Stimulated activated effector memory CD8-positive, alpha-beta T cell treated with anti-CD3 and anti-CD28 coated beads, Interleukin-12 subunit alpha, Interleukin-12 subunit beta, amount 100 ng/mL, for 72 hours (primary cell): Measurements from ENCODE around the gene FGD4.

Source experiments
- ATAC-seq: fragments of 150-1000 bp; cut with Tn5 transposase; 2 replicates; pipeline ENCODE4 v1.10.0; 2021
- DNase-seq, 2 donors: peaks; one replicate each; pipeline ENCODE4 v3.0.0; 2021 to 2022; ENCODE audit warnings: low spot score in 2 of 2
- H3K27ac Mint-ChIP-seq: one replicate; pipeline ENCODE4 v1.8.0; 2022; ENCODE audit warnings: mild to moderate bottlenecking, mixed read lengths
- H3K36me3 Mint-ChIP-seq: one replicate; pipeline ENCODE4 v1.8.0; 2022; ENCODE audit warnings: mild to moderate bottlenecking, mixed read lengths
- H3K4me1 Mint-ChIP-seq: one replicate; pipeline ENCODE4 v1.8.0; 2022; ENCODE audit warnings: mixed read lengths
- H3K4me3 Mint-ChIP-seq: one replicate; pipeline ENCODE4 v1.8.0; 2022; ENCODE audit warnings: mild to moderate bottlenecking, mixed read lengths
- H3K9me3 Mint-ChIP-seq: one replicate; pipeline ENCODE4 v1.8.0; 2022; ENCODE audit warnings: mixed read lengths

Gene FGD4

DNA sequence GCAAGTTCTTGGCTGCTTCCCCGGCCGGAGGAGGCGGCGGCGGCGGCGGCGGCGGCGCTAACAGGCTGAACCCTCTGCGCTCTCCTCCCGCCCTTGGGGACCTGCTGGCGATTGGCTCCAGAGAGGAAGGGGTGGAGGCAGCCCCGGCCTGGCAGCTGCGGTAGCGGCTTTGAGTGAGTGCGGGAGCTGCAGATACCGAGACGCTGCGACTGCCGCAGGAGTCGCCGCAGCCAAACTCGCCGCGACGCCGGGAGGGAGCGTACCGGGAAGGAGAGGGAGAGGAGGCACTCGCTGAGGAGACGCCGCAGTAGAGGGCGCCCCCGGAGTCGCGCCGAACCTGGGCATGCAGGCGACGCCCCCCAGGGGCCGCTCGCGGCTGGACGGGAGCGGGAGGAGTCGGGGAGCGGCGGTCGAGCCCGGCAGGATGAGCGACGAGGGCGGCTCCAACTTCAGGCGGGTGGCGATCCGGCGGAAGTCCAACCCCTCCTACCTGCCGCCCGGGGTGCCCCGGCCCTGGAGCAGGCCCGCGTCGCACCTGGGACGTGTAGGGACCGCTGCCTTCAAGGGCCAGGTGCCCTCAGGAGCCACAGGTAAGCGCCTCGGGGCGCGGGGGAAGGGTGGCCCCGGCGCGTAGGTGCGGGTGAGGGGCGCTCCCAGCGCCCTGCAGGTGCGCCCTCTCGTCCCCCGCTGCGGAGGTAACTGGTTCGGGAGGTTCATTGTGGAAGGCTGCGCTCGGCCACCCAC lies at the start of gene FGD4:
TSS of gene FGD4 (plus strand) at position 189 of the 744 bp plus-strand sequence.
- H3K4me3 Mint-ChIP-seq, result peak within 1 kb of the TSS; percentile 83
- DNase-seq (peak; percentile 28 to 63), ATAC-seq (peak; percentile 95)
- H3K4me1 Mint-ChIP-seq, result no peaks in the 10 kb centered on the region
- no peaks in the 10 kb centered on the region for H3K9me3 Mint-ChIP-seq
- H3K27ac Mint-ChIP-seq, result no peak within 1 kb of the TSS
- H3K36me3 Mint-ChIP-seq, result no peaks in the 10 kb centered on the region

DNA sequence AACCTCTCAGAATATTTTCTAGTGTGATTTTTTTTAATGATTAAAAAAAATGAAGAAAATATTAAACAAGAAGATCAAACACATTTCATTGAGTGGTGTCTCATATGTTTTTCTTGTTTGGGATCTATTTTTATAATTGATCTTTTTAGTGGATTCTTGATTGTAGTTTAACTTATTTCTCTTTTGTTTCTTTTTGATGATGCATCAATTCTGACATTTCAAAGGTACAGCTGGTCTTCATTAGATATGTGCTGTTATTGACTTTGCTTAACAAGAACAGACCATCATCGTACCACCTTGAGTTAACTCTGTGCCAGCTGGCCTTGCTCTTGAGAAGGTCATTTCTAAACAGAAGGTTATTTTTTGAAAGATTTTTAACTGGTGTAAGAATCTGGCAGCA lies 45.8 kb upstream of the FGD4 start:
- H3K27ac Mint-ChIP-seq, result no peak overlapping the region
- ATAC-seq (no peak), DNase-seq (no peak)
- H3K4me3 Mint-ChIP-seq, result no peak overlapping the region
- H3K36me3 Mint-ChIP-seq, result no peaks in the 10 kb centered on the region
- no peaks in the 10 kb centered on the region for H3K4me1 Mint-ChIP-seq
- no peaks in the 10 kb centered on the region for H3K9me3 Mint-ChIP-seq

DNA sequence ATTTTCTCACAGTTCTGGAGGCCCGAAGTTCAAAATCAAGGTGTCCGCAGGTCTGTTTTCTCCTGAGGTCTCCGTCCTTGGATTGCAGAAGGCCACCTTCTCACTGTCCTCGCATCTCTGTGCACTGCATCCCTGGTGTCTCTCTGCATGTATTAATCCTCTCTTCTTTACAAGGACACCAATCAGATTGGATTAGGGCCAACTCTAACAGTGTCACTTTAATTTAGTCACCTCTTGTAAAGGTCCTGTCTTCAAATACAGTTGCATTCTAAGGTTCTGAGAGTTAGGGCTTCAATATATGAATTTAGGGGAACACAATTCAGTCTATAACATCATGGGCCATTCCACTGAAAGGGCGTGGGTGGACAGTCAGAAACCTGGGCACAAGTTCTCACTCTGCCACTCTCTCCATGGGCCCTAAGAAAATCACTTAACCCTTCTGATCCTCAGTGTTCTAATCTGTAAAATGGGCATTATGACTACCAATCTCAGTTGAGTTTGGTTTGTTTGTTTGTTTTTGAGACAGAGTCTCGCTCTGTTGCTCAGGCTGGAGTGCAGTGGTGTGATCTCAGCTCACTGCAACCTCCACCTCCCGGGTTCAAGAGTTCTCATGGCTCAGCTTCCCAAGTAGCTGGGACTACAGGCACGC lies 41.6 kb upstream of the FGD4 start:
- H3K27ac Mint-ChIP-seq, result no peak overlapping the region
- no peaks in the 10 kb centered on the region for H3K9me3 Mint-ChIP-seq
- no peak overlapping the region for H3K4me3 Mint-ChIP-seq
- ATAC-seq, result no peak
- DNase-seq, result no peak
- H3K36me3 Mint-ChIP-seq, result no peaks in the 10 kb centered on the region
- no peaks in the 10 kb centered on the region for H3K4me1 Mint-ChIP-seq

DNA sequence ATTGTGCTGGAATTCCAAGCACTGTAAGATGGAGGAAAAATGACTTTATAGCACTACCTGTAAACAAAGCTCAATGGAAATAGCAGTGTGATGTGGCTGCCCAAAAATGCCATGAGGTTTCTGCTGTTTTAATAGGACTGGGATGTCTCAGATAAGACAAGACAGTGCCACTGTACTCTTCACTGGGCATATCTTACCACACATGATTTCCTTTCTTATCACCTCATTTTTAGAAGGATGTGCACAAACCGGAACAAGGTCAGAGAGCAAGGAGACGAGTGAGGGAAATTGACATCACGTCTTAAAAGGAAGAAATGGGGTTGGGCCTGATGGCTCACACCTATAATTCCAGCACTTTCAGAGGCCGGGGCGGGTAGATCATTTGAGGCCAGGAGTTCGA lies 38.4 kb upstream of the FGD4 start:
- H3K36me3 Mint-ChIP-seq, result no peaks in the 10 kb centered on the region
- H3K9me3 Mint-ChIP-seq, result no peaks in the 10 kb centered on the region
- no peaks in the 10 kb centered on the region for H3K4me1 Mint-ChIP-seq
- no peak overlapping the region for H3K4me3 Mint-ChIP-seq
- peak overlapping the region; percentile 32 for H3K27ac Mint-ChIP-seq
- DNase-seq (no peak), ATAC-seq (no peak)

DNA sequence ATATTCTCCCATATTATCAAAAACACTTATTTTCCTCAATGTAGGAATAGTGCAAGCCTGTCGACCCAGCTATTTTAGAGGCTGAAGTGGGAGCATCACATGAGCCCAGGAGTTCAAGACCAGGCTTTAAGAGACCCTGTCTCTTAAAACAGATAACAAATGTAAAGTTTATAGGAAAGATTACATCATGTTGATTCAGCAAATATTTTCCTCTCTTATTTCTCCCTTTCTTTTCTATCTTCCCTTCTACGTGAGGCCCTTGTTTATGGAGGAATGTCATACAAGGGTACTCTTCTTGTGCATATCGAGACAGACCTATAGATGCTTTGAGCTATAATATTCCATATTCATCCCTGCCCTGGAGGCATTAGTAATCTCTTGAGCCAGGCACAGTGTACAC lies 36.5 kb upstream of the FGD4 start:
- H3K4me3 Mint-ChIP-seq, result no peak overlapping the region
- H3K36me3 Mint-ChIP-seq, result no peaks in the 10 kb centered on the region
- no peaks in the 10 kb centered on the region for H3K9me3 Mint-ChIP-seq
- ATAC-seq, result no peak
- no peak for DNase-seq
- no peak overlapping the region for H3K27ac Mint-ChIP-seq
- no peaks in the 10 kb centered on the region for H3K4me1 Mint-ChIP-seq

DNA sequence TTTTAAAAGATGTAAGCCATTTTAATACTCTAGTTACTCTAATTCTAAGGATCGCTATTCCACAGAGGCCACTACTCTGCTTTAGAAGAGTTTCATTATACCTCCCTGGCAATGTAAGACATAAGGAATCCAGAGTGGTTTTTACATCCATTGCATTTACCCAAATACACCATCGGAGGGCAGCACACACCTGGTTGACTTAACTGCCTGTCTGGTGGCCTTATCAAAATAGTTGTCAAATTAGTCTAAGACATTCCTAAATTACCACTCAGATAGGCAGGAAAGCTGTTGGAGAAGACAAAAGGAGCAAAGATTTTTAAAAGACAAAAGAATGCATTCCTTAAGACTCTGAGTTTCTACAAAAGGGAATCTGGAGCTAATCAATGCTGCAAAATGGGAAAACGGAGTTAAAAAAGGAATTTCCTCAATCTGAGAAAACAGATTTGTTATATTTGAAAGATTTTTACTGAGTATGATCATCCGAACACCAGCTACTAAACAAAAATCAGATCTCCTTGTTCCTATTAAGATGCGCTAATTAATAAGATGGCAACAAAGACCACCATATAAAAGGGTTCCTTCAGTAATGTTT lies 33.8 kb upstream of the FGD4 start:
- Mint-ChIP-seq H3K36me3 (no peaks in the 10 kb centered on the region), H3K4me3 (no peak overlapping the region), H3K4me1 (no peaks in the 10 kb centered on the region), H3K27ac (no peak overlapping the region), H3K9me3 (no peaks in the 10 kb centered on the region)
- peak in 1 of 2 donors; percentile 6 for DNase-seq
- ATAC-seq, result peak; percentile 51

DNA sequence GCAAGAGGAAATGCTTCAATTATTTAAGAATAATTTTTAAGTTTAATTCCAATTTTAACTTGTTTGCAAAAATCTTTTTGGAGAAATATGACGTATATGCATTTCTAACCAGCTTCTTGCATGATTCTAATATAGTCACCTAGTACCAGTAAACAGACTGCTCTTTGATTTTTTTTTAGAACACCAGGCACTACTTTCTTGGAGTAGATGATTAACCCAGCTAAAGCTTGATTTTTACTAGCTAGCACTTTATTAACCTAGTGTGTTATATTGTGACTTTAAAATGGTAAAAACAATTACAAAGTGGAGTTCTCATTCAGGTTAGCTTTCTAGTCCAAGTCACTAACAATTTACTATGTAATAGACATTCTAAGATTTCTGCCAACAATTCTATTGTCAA lies 32.6 kb upstream of the FGD4 start:
- no peak overlapping the region for H3K27ac Mint-ChIP-seq
- no peaks in the 10 kb centered on the region for H3K9me3 Mint-ChIP-seq
- H3K36me3 Mint-ChIP-seq, result no peaks in the 10 kb centered on the region
- ATAC-seq (no peak), DNase-seq (no peak)
- no peak overlapping the region for H3K4me3 Mint-ChIP-seq
- H3K4me1 Mint-ChIP-seq, result no peaks in the 10 kb centered on the region

DNA sequence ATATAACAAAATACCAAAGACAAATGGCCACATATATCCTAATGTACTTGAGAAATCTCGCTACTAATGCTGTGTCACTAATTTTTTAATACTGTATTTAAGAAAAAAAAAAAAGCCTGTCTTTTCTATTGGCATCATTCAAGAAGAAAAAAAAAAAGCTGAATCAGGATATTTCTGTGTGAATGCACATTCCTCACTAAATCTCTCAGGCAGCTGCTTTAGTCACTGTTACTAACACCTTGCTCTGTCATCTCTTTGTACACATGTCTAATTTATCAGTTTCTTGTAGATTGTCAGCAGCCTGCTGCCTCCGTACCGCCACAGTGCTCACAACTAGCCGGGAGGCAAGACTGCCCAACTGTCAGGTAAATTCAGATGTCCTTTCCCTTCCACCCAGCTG lies 32.0 kb upstream of the FGD4 start:
- Mint-ChIP-seq H3K4me3 (no peak overlapping the region), H3K27ac (no peak overlapping the region), H3K4me1 (no peaks in the 10 kb centered on the region), H3K9me3 (no peaks in the 10 kb centered on the region), H3K36me3 (no peaks in the 10 kb centered on the region)
- DNase-seq (no peak), ATAC-seq (no peak)

DNA sequence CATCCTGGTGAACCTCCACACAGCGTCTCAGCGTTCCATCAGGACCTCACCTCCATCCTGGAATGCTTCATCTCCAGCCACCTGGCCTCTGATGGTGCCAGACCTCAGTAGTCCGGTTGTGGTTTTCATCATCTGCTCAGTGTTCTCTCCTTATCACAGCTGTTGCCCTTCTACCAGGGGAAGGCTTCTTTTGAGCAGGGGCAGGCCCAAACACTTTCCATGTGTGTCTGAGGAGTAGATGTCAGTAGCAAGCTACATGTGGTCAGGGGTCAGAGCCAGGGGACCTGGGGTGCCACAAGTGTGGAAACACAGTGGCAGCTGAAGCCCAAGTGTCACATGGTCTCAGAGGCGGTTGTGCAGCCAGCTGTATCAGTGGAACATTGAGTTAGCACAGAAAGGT lies 30.2 kb upstream of the FGD4 start:
- H3K4me1 Mint-ChIP-seq, result no peaks in the 10 kb centered on the region
- no peak overlapping the region for H3K4me3 Mint-ChIP-seq
- no peaks in the 10 kb centered on the region for H3K9me3 Mint-ChIP-seq
- DNase-seq (no peak), ATAC-seq (no peak)
- no peaks in the 10 kb centered on the region for H3K36me3 Mint-ChIP-seq
- no peak overlapping the region for H3K27ac Mint-ChIP-seq

DNA sequence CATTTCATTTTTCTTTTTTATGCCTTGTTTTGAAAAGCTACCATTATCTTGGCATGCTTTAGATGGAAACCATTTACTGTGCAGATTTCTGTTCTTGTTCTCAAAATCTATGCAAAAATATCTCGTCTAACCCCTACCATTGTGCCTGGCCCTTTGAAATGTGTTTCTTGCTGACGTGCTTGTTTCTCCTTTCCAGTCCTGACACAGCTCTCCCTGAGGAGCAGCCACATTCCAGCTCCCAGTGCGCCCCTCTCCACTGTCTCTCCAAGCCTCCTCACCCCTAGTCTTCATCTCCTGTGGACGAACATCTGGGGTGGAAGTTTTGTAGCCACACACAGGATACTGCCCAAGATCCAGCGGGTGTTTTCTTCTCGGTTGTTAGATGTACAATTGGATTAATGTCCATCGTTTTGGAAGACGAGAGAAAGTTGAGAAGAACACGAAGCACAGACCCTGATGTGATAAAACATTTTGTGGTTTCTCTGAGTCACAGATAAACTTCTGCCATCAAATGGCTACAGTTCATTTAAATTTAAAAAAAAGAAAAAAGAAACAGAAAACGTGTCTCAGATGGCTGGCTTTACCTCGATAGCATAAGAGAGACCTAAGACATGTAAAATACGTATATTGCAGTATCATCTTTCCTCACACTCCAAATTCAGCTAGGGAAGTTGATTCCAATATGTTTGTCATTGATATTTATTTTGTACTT lies 21.9 kb upstream of the FGD4 start:
- DNase-seq (no peak), ATAC-seq (no peak)
- H3K4me1 Mint-ChIP-seq, result no peaks in the 10 kb centered on the region
- H3K27ac Mint-ChIP-seq, result no peak overlapping the region
- no peaks in the 10 kb centered on the region for H3K36me3 Mint-ChIP-seq
- no peak overlapping the region for H3K4me3 Mint-ChIP-seq
- H3K9me3 Mint-ChIP-seq, result no peaks in the 10 kb centered on the region

DNA sequence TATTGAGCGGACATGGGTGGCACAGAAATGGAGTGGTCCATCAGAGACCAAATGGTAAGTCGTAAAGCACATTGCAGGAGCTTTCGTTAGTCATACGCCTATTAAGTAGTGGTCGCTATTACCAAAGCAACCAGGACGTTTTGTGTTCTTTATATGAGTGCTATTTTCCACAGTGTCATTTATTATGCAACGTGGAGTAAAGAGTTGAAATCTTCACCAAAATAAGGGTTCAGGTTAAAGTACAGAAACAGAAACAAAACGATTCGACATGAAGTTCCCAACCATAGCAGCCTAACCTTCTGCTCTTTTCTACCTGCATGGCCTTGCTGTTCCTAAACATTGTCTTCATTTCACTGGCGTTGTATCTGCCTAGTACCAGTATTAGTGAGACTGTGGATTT lies 20.1 kb upstream of the FGD4 start:
- no peak overlapping the region for H3K27ac Mint-ChIP-seq
- no peak overlapping the region for H3K4me3 Mint-ChIP-seq
- no peak for ATAC-seq
- no peak for DNase-seq
- H3K4me1 Mint-ChIP-seq, result no peaks in the 10 kb centered on the region
- no peaks in the 10 kb centered on the region for H3K36me3 Mint-ChIP-seq
- no peaks in the 10 kb centered on the region for H3K9me3 Mint-ChIP-seq

DNA sequence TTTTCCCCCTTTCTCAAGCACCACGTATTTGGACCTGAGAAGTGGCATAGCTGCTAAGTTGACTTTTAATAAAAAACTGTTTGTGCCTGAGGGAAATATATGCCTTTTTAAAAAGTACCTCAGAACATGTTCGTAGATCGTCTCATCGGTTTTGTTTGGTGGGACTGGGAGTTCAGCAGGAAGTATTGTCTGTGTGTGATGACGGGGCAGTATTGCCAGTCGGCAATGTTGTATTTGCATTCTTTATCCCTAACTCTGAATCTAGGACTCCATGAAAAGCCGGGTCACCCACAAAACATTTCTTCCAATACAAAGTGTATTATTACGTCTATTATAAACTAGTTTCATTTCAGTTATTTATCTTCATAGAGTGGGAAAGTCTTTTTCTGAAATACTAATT lies 19.7 kb upstream of the FGD4 start:
- H3K4me1 Mint-ChIP-seq, result no peaks in the 10 kb centered on the region
- ATAC-seq, result no peak
- no peak overlapping the region for H3K4me3 Mint-ChIP-seq
- no peak overlapping the region for H3K27ac Mint-ChIP-seq
- no peaks in the 10 kb centered on the region for H3K9me3 Mint-ChIP-seq
- DNase-seq, result no peak
- no peaks in the 10 kb centered on the region for H3K36me3 Mint-ChIP-seq

DNA sequence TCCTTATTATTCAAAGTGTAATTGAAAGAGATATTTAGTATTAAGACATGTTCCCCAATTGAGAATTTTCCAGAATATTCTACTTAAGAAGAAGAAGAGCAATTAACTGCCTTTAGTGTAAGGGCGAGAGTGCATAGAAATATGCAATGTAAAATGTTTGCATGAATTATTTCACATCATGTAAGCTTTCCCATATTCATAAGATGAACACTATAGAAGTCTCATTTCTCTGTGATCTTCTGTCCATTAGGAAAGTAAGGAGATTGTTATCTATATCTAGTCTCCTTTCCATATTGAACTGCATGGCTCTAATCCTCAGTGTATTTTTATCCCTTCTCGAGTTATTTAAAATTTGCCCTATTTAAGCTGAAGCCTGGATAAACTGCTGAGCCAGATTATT lies 17.1 kb upstream of the FGD4 start:
- Mint-ChIP-seq H3K36me3 (no peaks in the 10 kb centered on the region), H3K27ac (no peak overlapping the region), H3K9me3 (no peaks in the 10 kb centered on the region), H3K4me1 (no peaks in the 10 kb centered on the region), H3K4me3 (no peak overlapping the region)
- DNase-seq (no peak), ATAC-seq (no peak)

DNA sequence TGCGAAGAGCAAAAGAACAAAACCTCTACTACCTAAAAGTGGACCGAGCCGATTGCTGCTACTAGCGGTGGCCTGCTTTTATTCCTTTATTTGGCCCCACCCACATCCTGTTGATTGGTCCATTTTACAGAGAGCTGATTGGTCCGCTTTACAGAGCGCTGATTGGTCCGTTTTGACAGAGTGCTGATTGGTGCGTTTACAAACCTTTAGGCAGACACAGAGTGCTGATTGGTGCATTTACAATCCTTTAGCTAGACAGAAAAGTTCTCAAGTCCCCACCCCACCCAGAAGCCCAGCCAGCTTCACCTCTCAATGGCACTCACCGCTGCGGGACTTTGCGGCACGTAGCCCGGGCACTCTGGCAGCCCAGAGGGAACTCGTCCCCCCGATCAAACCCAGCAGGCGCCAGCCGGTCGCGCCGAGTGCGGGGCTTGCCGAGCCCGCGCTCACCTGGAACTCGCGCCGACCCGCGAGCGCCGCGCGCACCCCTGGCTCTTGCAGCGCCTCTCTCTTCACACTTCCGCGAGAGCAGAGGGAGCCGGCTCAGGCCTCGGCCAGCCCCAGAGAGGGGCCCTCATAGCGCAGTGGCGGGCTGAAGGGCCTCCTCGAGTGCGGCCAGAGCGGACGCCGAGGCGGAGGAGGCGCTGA lies 8.7 kb upstream of the FGD4 start:
- Mint-ChIP-seq H3K9me3 (no peaks in the 10 kb centered on the region), H3K4me1 (no peaks in the 10 kb centered on the region), H3K27ac (no peak overlapping the region), H3K36me3 (no peaks in the 10 kb centered on the region), H3K4me3 (peak overlapping the region; percentile 62)
- peak in 1 of 2 donors; percentile 44 for DNase-seq
- ATAC-seq, result peak; percentile 57

DNA sequence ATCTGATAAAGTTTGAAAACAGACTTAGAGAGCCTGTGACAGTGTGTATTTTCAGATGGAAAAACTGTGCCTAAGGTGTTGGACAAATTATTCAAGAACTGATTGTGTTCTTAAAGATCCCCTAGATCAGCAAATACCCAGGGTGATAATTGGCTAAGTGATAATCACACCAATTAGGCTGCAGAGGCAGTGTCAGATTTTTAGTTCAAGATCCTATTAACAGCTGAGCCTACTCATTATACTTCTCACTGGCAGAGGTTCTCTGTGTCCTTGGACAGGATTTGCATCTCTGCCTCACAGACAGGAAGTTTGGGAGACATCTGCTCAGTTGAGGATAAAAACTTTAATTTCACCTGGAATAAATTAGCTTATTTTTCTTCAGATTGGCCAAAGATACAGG lies 4.3 kb upstream of the FGD4 start:
- no peaks in the 10 kb centered on the region for H3K36me3 Mint-ChIP-seq
- DNase-seq, result peak in 1 of 2 donors; percentile 12
- no peak for ATAC-seq
- no peak overlapping the region for H3K4me3 Mint-ChIP-seq
- no peaks in the 10 kb centered on the region for H3K9me3 Mint-ChIP-seq
- H3K4me1 Mint-ChIP-seq, result no peaks in the 10 kb centered on the region
- no peak overlapping the region for H3K27ac Mint-ChIP-seq
